ENCODE results near the gene ADAMTSL1.

DNA sequence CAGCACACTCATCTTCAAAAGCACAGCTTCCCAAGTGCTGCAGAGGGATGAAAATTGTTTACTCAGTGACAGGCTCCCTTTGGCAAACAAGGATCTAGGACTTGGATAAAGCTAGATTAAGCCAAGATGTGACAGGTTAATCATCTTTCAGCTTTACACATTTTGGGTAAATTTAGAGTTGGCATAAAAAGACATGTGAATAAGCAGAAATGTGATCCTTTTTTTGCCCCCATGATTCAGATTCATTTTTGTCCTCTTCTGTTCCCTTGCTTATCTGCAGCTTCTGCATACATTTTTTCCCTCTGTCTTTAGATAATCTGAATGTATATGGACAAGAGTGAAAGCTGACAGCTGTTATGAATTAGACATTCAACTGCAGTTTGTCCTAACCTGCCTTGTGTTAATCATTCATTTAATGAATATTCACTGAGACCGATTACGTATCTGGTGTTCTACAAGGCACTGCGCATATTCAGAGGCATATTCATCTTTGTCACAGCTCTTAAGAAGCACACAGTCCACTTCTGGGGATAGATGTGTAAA lies 19.6 kb downstream of the ADAMTSL1 start:
- TF ChIP-seq CTCF (IDR thresholded peaks at IDR 0.05; ENCODE audit: control extremely low read depth in 1 of 3, insufficient read depth in 1 of 3, low read depth in 1 of 3, low read length in 3 of 3), result no peak
- TF ChIP-seq POLR2A (IDR thresholded peaks at IDR 0.05; ENCODE audit: control extremely low read depth in 1 of 2, low read depth in 2 of 2, low read length in 2 of 2), result no peak
- no peak for TF ChIP-seq YY1 (IDR thresholded peaks at IDR 0.05; ENCODE audit: low read depth, low read length)
- TF ChIP-seq CBX8 (IDR thresholded peaks at IDR 0.05; ENCODE audit: borderline replicate concordance, low read depth, low read length), result no peak
- no peak for TF ChIP-seq RNF2 (IDR thresholded peaks at IDR 0.05; ENCODE audit: borderline replicate concordance, low read depth, low read length, missing control alignments, poor library complexity, severe bottlenecking)
- no peak for TF ChIP-seq SRF (IDR thresholded peaks at IDR 0.05; ENCODE audit: low read depth, low read length)
- no peak for TF ChIP-seq EGR1 (IDR thresholded peaks at IDR 0.05; ENCODE audit: borderline replicate concordance, low read depth, low read length)

All from H1 (cell line).